ENCODE results near the gene LNX1.

DNA sequence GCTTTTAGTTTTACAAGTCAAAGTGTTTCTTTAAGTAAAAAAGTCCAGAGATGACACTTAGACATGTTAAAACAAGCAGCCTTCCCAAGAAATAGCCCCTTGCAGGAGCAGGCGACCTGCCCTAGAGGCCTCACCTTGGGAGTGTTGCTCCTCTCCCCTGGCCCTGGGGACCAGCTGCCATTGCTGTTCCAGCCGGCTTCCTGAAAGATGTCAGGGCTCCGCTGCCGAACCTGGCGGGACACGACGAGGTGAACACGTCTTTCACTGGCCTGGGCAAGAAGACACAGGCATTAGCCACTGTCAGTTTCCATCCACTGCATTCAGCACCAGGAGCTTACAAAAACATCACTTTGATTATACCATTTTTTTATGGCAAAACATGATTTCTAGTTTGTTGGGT lies 109.7 kb downstream of the LNX1 start:
- TF ChIP-seq, protein P1, sequence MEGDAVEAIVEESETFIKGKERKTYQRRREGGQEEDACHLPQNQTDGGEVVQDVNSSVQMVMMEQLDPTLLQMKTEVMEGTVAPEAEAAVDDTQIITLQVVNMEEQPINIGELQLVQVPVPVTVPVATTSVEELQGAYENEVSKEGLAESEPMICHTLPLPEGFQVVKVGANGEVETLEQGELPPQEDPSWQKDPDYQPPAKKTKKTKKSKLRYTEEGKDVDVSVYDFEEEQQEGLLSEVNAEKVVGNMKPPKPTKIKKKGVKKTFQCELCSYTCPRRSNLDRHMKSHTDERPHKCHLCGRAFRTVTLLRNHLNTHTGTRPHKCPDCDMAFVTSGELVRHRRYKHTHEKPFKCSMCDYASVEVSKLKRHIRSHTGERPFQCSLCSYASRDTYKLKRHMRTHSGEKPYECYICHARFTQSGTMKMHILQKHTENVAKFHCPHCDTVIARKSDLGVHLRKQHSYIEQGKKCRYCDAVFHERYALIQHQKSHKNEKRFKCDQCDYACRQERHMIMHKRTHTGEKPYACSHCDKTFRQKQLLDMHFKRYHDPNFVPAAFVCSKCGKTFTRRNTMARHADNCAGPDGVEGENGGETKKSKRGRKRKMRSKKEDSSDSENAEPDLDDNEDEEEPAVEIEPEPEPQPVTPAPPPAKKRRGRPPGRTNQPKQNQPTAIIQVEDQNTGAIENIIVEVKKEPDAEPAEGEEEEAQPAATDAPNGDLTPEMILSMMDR (IDR thresholded peaks at IDR 0.05): no peak
- TF ChIP-seq POLR2A (IDR thresholded peaks at IDR 0.05): no peak
